Measurements from ENCODE around the gene COL4A2.

The COL4A2 gene

GRCh38 chr13:110421061-110421460 is 114.0 kb downstream of the COL4A2 start:
- Histone ChIP-seq H3K27ac (no peak overlapping the region), H3K9ac (ENCODE audit: insufficient read length) (no peak overlapping the region), H3K36me3 (ENCODE audit: insufficient read depth, low read length) (no peaks in the 10 kb centered on the region), H3K9me3 (ENCODE audit: low read depth, low read length) (no peaks in the 10 kb centered on the region), H3K4me3 (no peak overlapping the region)
- no peak for DNase-seq (ENCODE audit: low read depth, low spot score)
- TF ChIP-seq FOXP2 (optimal IDR thresholded peaks at IDR 0.05; ENCODE audit: control extremely low read depth, extremely low read length, insufficient read depth), result no peak
- TF ChIP-seq EZH2 (IDR thresholded peaks at IDR 0.05), result no peak
- TF ChIP-seq POLR2AphosphoS5 (IDR thresholded peaks at IDR 0.05; ENCODE audit: borderline replicate concordance, low read depth, low read length), result no peak

GRCh38 chr13:110421696-110422385 is 114.8 kb downstream of the COL4A2 start:
- Histone ChIP-seq H3K9me3 (ENCODE audit: low read depth, low read length) (no peaks in the 10 kb centered on the region), H3K4me3 (no peak overlapping the region), H3K36me3 (ENCODE audit: insufficient read depth, low read length) (no peaks in the 10 kb centered on the region), H3K27ac (no peak overlapping the region), H3K9ac (ENCODE audit: insufficient read length) (no peak overlapping the region)
- peak; percentile 30 for DNase-seq (ENCODE audit: low read depth, low spot score)
- TF ChIP-seq FOXP2 (optimal IDR thresholded peaks at IDR 0.05; ENCODE audit: control extremely low read depth, extremely low read length, insufficient read depth), result no peak
- TF ChIP-seq EZH2 (IDR thresholded peaks at IDR 0.05), result no peak
- TF ChIP-seq POLR2AphosphoS5 (IDR thresholded peaks at IDR 0.05; ENCODE audit: borderline replicate concordance, low read depth, low read length), result no peak

- Histone ChIP-seq H3K27ac (no peak overlapping the region), H3K4me3 (no peak overlapping the region), H3K9me3 (ENCODE audit: low read depth, low read length) (no peaks in the 10 kb centered on the region), H3K9ac (ENCODE audit: insufficient read length) (no peak overlapping the region), H3K36me3 (ENCODE audit: insufficient read depth, low read length) (no peaks in the 10 kb centered on the region)
- no peak for DNase-seq (ENCODE audit: low read depth, low spot score)
- TF ChIP-seq POLR2AphosphoS5 (IDR thresholded peaks at IDR 0.05; ENCODE audit: borderline replicate concordance, low read depth, low read length) (no peak), EZH2 (IDR thresholded peaks at IDR 0.05) (no peak), FOXP2 (optimal IDR thresholded peaks at IDR 0.05; ENCODE audit: control extremely low read depth, extremely low read length, insufficient read depth) (no peak)
Measured at GRCh38 chr13:110422913-110423688, 116.0 kb downstream of the COL4A2 start.

GRCh38 chr13:110423689-110424302 is 116.7 kb downstream of the COL4A2 start:
- DNase-seq (ENCODE audit: low read depth, low spot score), result no peak
- Histone ChIP-seq H3K27ac (no peak overlapping the region), H3K9me3 (ENCODE audit: low read depth, low read length) (no peaks in the 10 kb centered on the region), H3K36me3 (ENCODE audit: insufficient read depth, low read length) (no peaks in the 10 kb centered on the region), H3K9ac (ENCODE audit: insufficient read length) (no peak overlapping the region), H3K4me3 (no peak overlapping the region)
- TF ChIP-seq FOXP2 (optimal IDR thresholded peaks at IDR 0.05; ENCODE audit: control extremely low read depth, extremely low read length, insufficient read depth), result no peak

- Histone ChIP-seq H3K27ac (no peak overlapping the region), H3K9ac (ENCODE audit: insufficient read length) (no peak overlapping the region), H3K4me3 (no peak overlapping the region), H3K9me3 (ENCODE audit: low read depth, low read length) (no peaks in the 10 kb centered on the region), H3K36me3 (ENCODE audit: insufficient read depth, low read length) (no peaks in the 10 kb centered on the region)
- DNase-seq (ENCODE audit: low read depth, low spot score), result no peak
- TF ChIP-seq FOXP2 (optimal IDR thresholded peaks at IDR 0.05; ENCODE audit: control extremely low read depth, extremely low read length, insufficient read depth), result no peak
- no peak for TF ChIP-seq EZH2 (IDR thresholded peaks at IDR 0.05)
- no peak for TF ChIP-seq POLR2AphosphoS5 (IDR thresholded peaks at IDR 0.05; ENCODE audit: borderline replicate concordance, low read depth, low read length)
Measured at GRCh38 chr13:110424569-110425443, 117.7 kb downstream of the COL4A2 start.

- Histone ChIP-seq H3K4me3 (no peak overlapping the region), H3K9ac (ENCODE audit: insufficient read length) (no peak overlapping the region), H3K27ac (no peak overlapping the region), H3K36me3 (ENCODE audit: insufficient read depth, low read length) (peaks cover 2% of the 10 kb centered on the region; the same call in 1 of the 2 replicates), H3K9me3 (ENCODE audit: low read depth, low read length) (no peaks in the 10 kb centered on the region)
- no peak for DNase-seq (ENCODE audit: low read depth, low spot score)
- no peak for TF ChIP-seq POLR2AphosphoS5 (IDR thresholded peaks at IDR 0.05; ENCODE audit: borderline replicate concordance, low read depth, low read length)
- TF ChIP-seq EZH2 (IDR thresholded peaks at IDR 0.05), result no peak
- no peak for TF ChIP-seq FOXP2 (optimal IDR thresholded peaks at IDR 0.05; ENCODE audit: control extremely low read depth, extremely low read length, insufficient read depth)
Measured at GRCh38 chr13:110425444-110425780, 118.3 kb downstream of the COL4A2 start.

GRCh38 chr13:110426735-110427134 is 119.7 kb downstream of the COL4A2 start:
- Histone ChIP-seq H3K27ac (no peak overlapping the region), H3K36me3 (ENCODE audit: insufficient read depth, low read length) (peaks cover 13% of the 10 kb centered on the region; the same call in 1 of the 2 replicates), H3K4me3 (no peak overlapping the region), H3K9ac (ENCODE audit: insufficient read length) (no peak overlapping the region), H3K9me3 (ENCODE audit: low read depth, low read length) (no peaks in the 10 kb centered on the region)
- no peak for DNase-seq (ENCODE audit: low read depth, low spot score)
- TF ChIP-seq EZH2 (IDR thresholded peaks at IDR 0.05) (no peak), POLR2AphosphoS5 (IDR thresholded peaks at IDR 0.05; ENCODE audit: borderline replicate concordance, low read depth, low read length) (no peak), FOXP2 (optimal IDR thresholded peaks at IDR 0.05; ENCODE audit: control extremely low read depth, extremely low read length, insufficient read depth) (no peak)

GRCh38 chr13:110428313-110428712 is 121.2 kb downstream of the COL4A2 start:
- H3K36me3 ChIP-seq (ENCODE audit: insufficient read depth, low read length), result peaks cover 16% of the 10 kb centered on the region; the same call in 1 of the 2 replicates
- H3K27ac ChIP-seq, result no peak overlapping the region
- TF ChIP-seq FOXP2 (optimal IDR thresholded peaks at IDR 0.05; ENCODE audit: control extremely low read depth, extremely low read length, insufficient read depth) (no peak), POLR2AphosphoS5 (IDR thresholded peaks at IDR 0.05; ENCODE audit: borderline replicate concordance, low read depth, low read length) (no peak), EZH2 (IDR thresholded peaks at IDR 0.05) (no peak)
- H3K9ac ChIP-seq (ENCODE audit: insufficient read length), result no peak overlapping the region
- no peaks in the 10 kb centered on the region for H3K9me3 ChIP-seq (ENCODE audit: low read depth, low read length)
- H3K4me3 ChIP-seq, result no peak overlapping the region
- DNase-seq (ENCODE audit: low read depth, low spot score), result no peak
